WTC11 (cell line): ENCODE data around the gene BEND3. TPM values are rescaled to one million over a fixed set of nuclear protein-coding genes. Genes with fewer than 3 reads are reported as not detected.

ENCODE experiments used
- ATAC-seq: fragments of 200-7000 bp; cut with Tn5 transposase; 2 replicates; pipeline ENCODE4 v1.10.0; 2021; ENCODE audit warnings: mild to moderate bottlenecking, moderate library complexity
- CTCF ChIA-PET: fragments of 300-600 bp; sonication (Branson Sonifier 250); formaldehyde crosslinking; loops from one replicate; lab custom pipeline; 2021; ENCODE audit warnings: antibody characterized with exemption; lab: Charles Lee
- POLR2A ChIA-PET: fragments of 350-600 bp; sonication (Branson Sonifier 250); formaldehyde crosslinking; loops from one replicate; lab custom pipeline; 2021; ENCODE audit warnings: antibody characterized with exemption; lab: Charles Lee
- DNase-seq: peaks from one replicate; pipeline ENCODE4 v3.0.0; 2021; ENCODE audit warnings: low spot score
- H3K27ac Mint-ChIP-seq: 2 replicates; pipeline ENCODE4 v1.8.0; 2021; ENCODE audit warnings: mixed read lengths
- H3K27me3 Mint-ChIP-seq: 2 replicates; pipeline ENCODE4 v1.8.0; 2021; ENCODE audit warnings: low read depth, mild to moderate bottlenecking, moderate library complexity, mixed read lengths
- H3K36me3 Mint-ChIP-seq: 2 replicates; pipeline ENCODE4 v1.8.0; 2021; ENCODE audit warnings: mixed read lengths
- H3K4me1 Mint-ChIP-seq: 2 replicates; pipeline ENCODE4 v1.8.0; 2022; ENCODE audit warnings: mixed read lengths
- H3K4me3 Mint-ChIP-seq: 2 replicates; pipeline ENCODE4 v1.8.0; 2021; ENCODE audit warnings: mild to moderate bottlenecking, moderate library complexity, mixed read lengths
- H3K9me3 Mint-ChIP-seq: 2 replicates; pipeline ENCODE4 v1.8.0; 2021; ENCODE audit warnings: mixed read lengths
- ATF3 ChIP-seq: sonication (generic); formaldehyde crosslinking; conservative IDR thresholded peaks from 2 replicates; pipeline ENCODE4 v1.8.1; 2022; ENCODE audit warnings: mild to moderate bottlenecking, missing genetic modification reagents
- ATF6 ChIP-seq: sonication (generic); formaldehyde crosslinking; IDR thresholded peaks from 2 replicates; pipeline ENCODE4 v1.8.1; 2023; ENCODE audit warnings: mild to moderate bottlenecking, missing genetic modification reagents
- CREM ChIP-seq: sonication (generic); formaldehyde crosslinking; IDR thresholded peaks from 2 replicates; pipeline ENCODE4 v1.8.1; 2022; ENCODE audit warnings: mild to moderate bottlenecking, missing genetic modification reagents, moderate library complexity
- CTCF ChIP-seq: fragments of 200-600 bp; IDR thresholded peaks from 2 replicates; pipeline ENCODE4 v1.8.0; 2022; ENCODE audit warnings: antibody characterized with exemption
- EMX1 ChIP-seq: fragments of 250-450 bp; sonication (Bioruptor Pico); IDR thresholded peaks from 2 replicates; pipeline ENCODE4 v1.8.0; 2021; ENCODE audit warnings: mild to moderate bottlenecking
- ESRRA ChIP-seq: sonication (generic); formaldehyde crosslinking; IDR thresholded peaks from 2 replicates; pipeline ENCODE4 v1.8.1; 2022; ENCODE audit warnings: mild to moderate bottlenecking, missing genetic modification reagents, borderline replicate concordance
- FOXK1 ChIP-seq: sonication (generic); formaldehyde crosslinking; IDR thresholded peaks from 2 replicates; pipeline ENCODE4 v1.8.0; 2022; ENCODE audit warnings: mild to moderate bottlenecking, moderate library complexity, missing genetic modification reagents
- GRHL2 ChIP-seq: fragments of 250-450 bp; sonication (Bioruptor Pico); IDR thresholded peaks from 2 replicates; pipeline ENCODE4 v1.8.0; 2022; ENCODE audit warnings: mild to moderate bottlenecking, moderate library complexity; ENCODE audit not compliant: insufficient replicate concordance, severe bottlenecking
- JAZF1 ChIP-seq: fragments of 250-450 bp; sonication (Bioruptor Pico); IDR thresholded peaks from 2 replicates; pipeline ENCODE4 v1.9.0; 2021; ENCODE audit warnings: moderate library complexity, mild to moderate bottlenecking, inconsistent platforms
- MAX ChIP-seq: sonication (generic); formaldehyde crosslinking; IDR thresholded peaks from 2 replicates; pipeline ENCODE4 v1.8.0; 2022; ENCODE audit warnings: mild to moderate bottlenecking, missing genetic modification reagents
- MYBL2 ChIP-seq: sonication (generic); formaldehyde crosslinking; IDR thresholded peaks from 2 replicates; pipeline ENCODE4 v1.8.1; 2023; ENCODE audit warnings: mild to moderate bottlenecking, moderate library complexity, missing genetic modification reagents
- NR1H2 ChIP-seq: sonication (generic); formaldehyde crosslinking; IDR thresholded peaks from 2 replicates; pipeline ENCODE4 v1.9.0; 2021; ENCODE audit warnings: mild to moderate bottlenecking, moderate library complexity, missing genetic modification reagents
- NR3C1 ChIP-seq: sonication (generic); formaldehyde crosslinking; conservative IDR thresholded peaks from 2 replicates; pipeline ENCODE4 v1.8.1; 2023; ENCODE audit warnings: low read depth, mild to moderate bottlenecking, missing genetic modification reagents
- SOX15 ChIP-seq: fragments of 250-450 bp; sonication (Bioruptor Pico); IDR thresholded peaks from 2 replicates; pipeline ENCODE4 v1.9.0; 2021; ENCODE audit warnings: mild to moderate bottlenecking
- TEAD4 ChIP-seq: sonication (generic); formaldehyde crosslinking; IDR thresholded peaks from 2 replicates; pipeline ENCODE4 v1.8.0; 2022; ENCODE audit warnings: mild to moderate bottlenecking, missing genetic modification reagents
- ZNF121 ChIP-seq: sonication (generic); formaldehyde crosslinking; IDR thresholded peaks from 2 replicates; pipeline ENCODE4 v1.8.0; 2023; ENCODE audit warnings: missing genetic modification reagents
- total RNA-seq: library from RNA; stranded (reverse); gene quantifications from 3 replicates; pipeline ENCODE4 v1.2.3, GENCODE V29; 2021
- TF ChIP-seq, protein P1 (sequence below): sonication (generic); formaldehyde crosslinking; conservative IDR thresholded peaks from 2 replicates; pipeline ENCODE4 v1.8.1; 2023; ENCODE audit warnings: mild to moderate bottlenecking, low read depth, missing genetic modification reagents, moderate library complexity
- TF ChIP-seq, protein P2 (sequence below): sonication (generic); formaldehyde crosslinking; IDR thresholded peaks from 2 replicates; pipeline ENCODE4 v1.8.1; 2023; ENCODE audit warnings: mild to moderate bottlenecking, missing genetic modification reagents
- TF ChIP-seq, protein P3 (sequence below): sonication (generic); formaldehyde crosslinking; IDR thresholded peaks from 2 replicates; pipeline ENCODE4 v1.8.1; 2022; ENCODE audit warnings: mild to moderate bottlenecking, missing genetic modification reagents, moderate library complexity, borderline replicate concordance
- TF ChIP-seq, protein P4 (sequence below): sonication (generic); formaldehyde crosslinking; IDR thresholded peaks from 2 replicates; pipeline ENCODE4 v1.8.0; 2022; ENCODE audit warnings: mild to moderate bottlenecking, missing genetic modification reagents

Gene BEND3
- total RNA-seq, 1 experiment from 2014 or later: 25.4 TPM

GRCh38 chr6:107121266-107121665 is 6.0 kb upstream of the BEND3 start (continued):
- no peak for TF ChIP-seq ATF6 (CRISPR knock-in tag)
- TF ChIP-seq TEAD4: no peak
- TF ChIP-seq, protein P1, sequence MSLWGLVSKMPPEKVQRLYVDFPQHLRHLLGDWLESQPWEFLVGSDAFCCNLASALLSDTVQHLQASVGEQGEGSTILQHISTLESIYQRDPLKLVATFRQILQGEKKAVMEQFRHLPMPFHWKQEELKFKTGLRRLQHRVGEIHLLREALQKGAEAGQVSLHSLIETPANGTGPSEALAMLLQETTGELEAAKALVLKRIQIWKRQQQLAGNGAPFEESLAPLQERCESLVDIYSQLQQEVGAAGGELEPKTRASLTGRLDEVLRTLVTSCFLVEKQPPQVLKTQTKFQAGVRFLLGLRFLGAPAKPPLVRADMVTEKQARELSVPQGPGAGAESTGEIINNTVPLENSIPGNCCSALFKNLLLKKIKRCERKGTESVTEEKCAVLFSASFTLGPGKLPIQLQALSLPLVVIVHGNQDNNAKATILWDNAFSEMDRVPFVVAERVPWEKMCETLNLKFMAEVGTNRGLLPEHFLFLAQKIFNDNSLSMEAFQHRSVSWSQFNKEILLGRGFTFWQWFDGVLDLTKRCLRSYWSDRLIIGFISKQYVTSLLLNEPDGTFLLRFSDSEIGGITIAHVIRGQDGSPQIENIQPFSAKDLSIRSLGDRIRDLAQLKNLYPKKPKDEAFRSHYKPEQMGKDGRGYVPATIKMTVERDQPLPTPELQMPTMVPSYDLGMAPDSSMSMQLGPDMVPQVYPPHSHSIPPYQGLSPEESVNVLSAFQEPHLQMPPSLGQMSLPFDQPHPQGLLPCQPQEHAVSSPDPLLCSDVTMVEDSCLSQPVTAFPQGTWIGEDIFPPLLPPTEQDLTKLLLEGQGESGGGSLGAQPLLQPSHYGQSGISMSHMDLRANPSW (CRISPR knock-in tag): no peak
- no peak for TF ChIP-seq CTCF
- no peak for TF ChIP-seq SOX15 (CRISPR knock-in tag)
- TF ChIP-seq MAX (CRISPR knock-in tag): no peak
- no peak for TF ChIP-seq NR3C1 (CRISPR knock-in tag)
- TF ChIP-seq ESRRA (CRISPR knock-in tag): no peak
- no peak for TF ChIP-seq NR1H2 (CRISPR knock-in tag)
- TF ChIP-seq JAZF1: no peak
- TF ChIP-seq MYBL2 (CRISPR knock-in tag): no peak
- no peak for TF ChIP-seq ATF3
- TF ChIP-seq, protein P2, sequence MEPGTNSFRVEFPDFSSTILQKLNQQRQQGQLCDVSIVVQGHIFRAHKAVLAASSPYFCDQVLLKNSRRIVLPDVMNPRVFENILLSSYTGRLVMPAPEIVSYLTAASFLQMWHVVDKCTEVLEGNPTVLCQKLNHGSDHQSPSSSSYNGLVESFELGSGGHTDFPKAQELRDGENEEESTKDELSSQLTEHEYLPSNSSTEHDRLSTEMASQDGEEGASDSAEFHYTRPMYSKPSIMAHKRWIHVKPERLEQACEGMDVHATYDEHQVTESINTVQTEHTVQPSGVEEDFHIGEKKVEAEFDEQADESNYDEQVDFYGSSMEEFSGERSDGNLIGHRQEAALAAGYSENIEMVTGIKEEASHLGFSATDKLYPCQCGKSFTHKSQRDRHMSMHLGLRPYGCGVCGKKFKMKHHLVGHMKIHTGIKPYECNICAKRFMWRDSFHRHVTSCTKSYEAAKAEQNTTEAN (CRISPR knock-in tag): no peak
- no peak for TF ChIP-seq GRHL2 (CRISPR knock-in tag)

DNA sequence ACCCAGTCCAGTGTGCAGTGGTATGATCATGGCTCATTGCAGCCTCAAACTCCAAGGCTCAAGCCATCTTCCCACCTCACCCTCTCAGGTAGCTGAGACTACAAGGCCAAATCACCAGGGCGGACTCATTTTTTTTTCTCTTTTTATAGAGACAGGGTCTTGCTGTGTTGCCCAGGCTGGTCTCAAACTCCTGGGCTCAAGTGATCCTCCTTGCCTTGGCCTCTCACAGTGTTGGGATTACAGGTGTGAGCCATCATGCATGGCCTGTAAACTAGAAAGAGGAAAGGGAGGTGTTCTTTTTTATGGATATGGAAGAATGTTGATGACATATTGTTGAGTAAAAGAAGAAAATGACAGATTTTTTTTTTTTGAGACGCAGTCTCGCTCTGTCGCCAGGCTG is 5.1 kb upstream of the BEND3 start:
- CTCF ChIA-PET: interaction anchor here (0.9 kb wide), 1 partner anchor 535 kb away, joined by 3 read pairs; no protein-coding TSS in a partner anchor
- DNase-seq: no peak

More for the DNA sequence above, 5.1 kb upstream of the BEND3 start:
- H3K27me3 Mint-ChIP-seq: no peaks in the 10 kb centered on the region
- H3K9me3 Mint-ChIP-seq: no peaks in the 10 kb centered on the region
- H3K4me1 Mint-ChIP-seq: peaks cover 60% of the 10 kb centered on the region
- no peaks in the 10 kb centered on the region for H3K36me3 Mint-ChIP-seq
- POLR2A ChIA-PET: interaction anchor here (0.6 kb wide), 1 partner anchor 429 kb away, joined by 4 read pairs; no protein-coding TSS in a partner anchor
- H3K27ac Mint-ChIP-seq: no peak overlapping the region
- TF ChIP-seq ZNF121 (CRISPR knock-in tag) (peak; percentile 82), NR3C1 (CRISPR knock-in tag) (no peak), CREM (CRISPR knock-in tag) (no peak), EMX1 (no peak), FOXK1 (no peak)
- TF ChIP-seq, protein P3, sequence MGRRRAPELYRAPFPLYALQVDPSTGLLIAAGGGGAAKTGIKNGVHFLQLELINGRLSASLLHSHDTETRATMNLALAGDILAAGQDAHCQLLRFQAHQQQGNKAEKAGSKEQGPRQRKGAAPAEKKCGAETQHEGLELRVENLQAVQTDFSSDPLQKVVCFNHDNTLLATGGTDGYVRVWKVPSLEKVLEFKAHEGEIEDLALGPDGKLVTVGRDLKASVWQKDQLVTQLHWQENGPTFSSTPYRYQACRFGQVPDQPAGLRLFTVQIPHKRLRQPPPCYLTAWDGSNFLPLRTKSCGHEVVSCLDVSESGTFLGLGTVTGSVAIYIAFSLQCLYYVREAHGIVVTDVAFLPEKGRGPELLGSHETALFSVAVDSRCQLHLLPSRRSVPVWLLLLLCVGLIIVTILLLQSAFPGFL: no peak
- TF ChIP-seq, protein P4, sequence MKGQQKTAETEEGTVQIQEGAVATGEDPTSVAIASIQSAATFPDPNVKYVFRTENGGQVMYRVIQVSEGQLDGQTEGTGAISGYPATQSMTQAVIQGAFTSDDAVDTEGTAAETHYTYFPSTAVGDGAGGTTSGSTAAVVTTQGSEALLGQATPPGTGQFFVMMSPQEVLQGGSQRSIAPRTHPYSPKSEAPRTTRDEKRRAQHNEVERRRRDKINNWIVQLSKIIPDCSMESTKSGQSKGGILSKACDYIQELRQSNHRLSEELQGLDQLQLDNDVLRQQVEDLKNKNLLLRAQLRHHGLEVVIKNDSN: no peak
- TF ChIP-seq, all 79 proteins: peak for 1
- H3K4me3 Mint-ChIP-seq: no peak overlapping the region
- no peak for ATAC-seq
